Upper lobe of left lung (tissue), 6 donors: ENCODE results near the gene CBS. TPM values are rescaled to one million over a fixed set of nuclear protein-coding genes. Genes with fewer than 3 reads are reported as not detected.
A peak's percentile ranks its signal among the peaks of the same experiment; 100 is the strongest.

Source experiments
- ATAC-seq, 2 donors: fragments of 200-7000 bp; cut with Tn5 transposase; one replicate each; pipeline ENCODE4 v1.9.1; 2022; ENCODE audit warnings: mild to moderate bottlenecking in 2 of 2, moderate library complexity in 2 of 2; ENCODE audit not compliant: low FRiP score in 2 of 2
- DNase-seq, 2 donors: peaks; one replicate each; pipeline ENCODE4 v3.0.0-alpha.2; 2019 to 2020
- H3K27ac ChIP-seq, 4 donors: fragments of 200-600 bp; sonication (generic); one replicate each; pipeline ENCODE4 v1.5.1; 2016 to 2019
- H3K27me3 ChIP-seq, 4 donors: fragments of 200-600 bp; sonication (generic); one replicate each; pipeline ENCODE4 v1.5.1; 2017 to 2019
- H3K36me3 ChIP-seq, 4 donors: fragments of 200-600 bp; sonication (generic); one replicate each; pipeline ENCODE4 v1.5.1; 2016 to 2019
- H3K4me1 ChIP-seq, 4 donors: fragments of 200-600 bp; sonication (generic); one replicate each; pipeline ENCODE4 v1.5.1; 2018 to 2019
- H3K4me3 ChIP-seq, 4 donors: fragments of 200-600 bp; sonication (generic); one replicate each; pipeline ENCODE4 v1.5.1; 2017 to 2019; ENCODE audit warnings: mild to moderate bottlenecking in 2 of 4, moderate library complexity in 1 of 4
- H3K9me3 ChIP-seq, 4 donors: fragments of 200-600 bp; sonication (generic); one replicate each; pipeline ENCODE4 v1.5.1; 2018 to 2019
- CTCF ChIP-seq, 6 experiments: fragments of 450-650 bp in 4 of 6; fragments of 200-600 bp in 2 of 6; sonication (generic) in 2 of 6; IDR thresholded peaks; one replicate each; pipeline ENCODE4 v1.5.1; 2016 to 2019; ENCODE audit warnings: antibody characterized with exemption in 6 of 6
- EP300 ChIP-seq, 4 donors: sonication (generic); formaldehyde crosslinking; IDR thresholded peaks; one replicate each; pipeline ENCODE4 v1.5.1; 2017; ENCODE audit warnings: antibody characterized with exemption in 4 of 4, control low read depth in 2 of 4
- POLR2A ChIP-seq, 4 donors: fragments of 450-650 bp; IDR thresholded peaks; one replicate each; pipeline ENCODE4 v1.5.1; 2016 to 2017; ENCODE audit warnings: antibody characterized with exemption in 4 of 4, mild to moderate bottlenecking in 2 of 4
- POLR2AphosphoS5 ChIP-seq, 2 donors: sonication (generic); formaldehyde crosslinking; IDR thresholded peaks; one replicate each; pipeline ENCODE4 v1.5.1; 2017; ENCODE audit warnings: antibody characterized with exemption in 2 of 2
- WGBS, 2 donors: methylation state at CpG; one replicate each; pipeline ENCODE4 v1.1.5; 2017 to 2018; 5-methylcytosine and 5-hydroxymethylcytosine counted together
- total RNA-seq, 6 donors: library from RNA; depleted of rRNA in 4 of 6; stranded (reverse); fragments of >200 nt in 4 of 6; gene quantifications; one replicate each; pipeline versions ENCODE4 v1.1.0 to v1.2.1, GENCODE V29; 2016 to 2021
- donor health status: DM: no; HTN: no; CAD: no; lungs with moderate emphysema.
- donor health status: DM: no; HTN: yes; CAD: no; lungs with severe emphysema.

CBS gene
- total RNA-seq, 6 donors from 2014 or later = 29.7 to 80.8 (median 57.7) TPM

GRCh38 chr21:43025636-43026180 is 49.9 kb downstream of the CBS start:
- no peak overlapping the region for H3K4me3 ChIP-seq
- no peaks in the 10 kb centered on the region for H3K4me1 ChIP-seq
- no peaks in the 10 kb centered on the region for H3K27me3 ChIP-seq
- ATAC-seq (no peak), DNase-seq (no peak)
- WGBS, 2 donors = 81 to 82% methylated on average over 6 of the region's 6 CpGs
- no peaks in the 10 kb centered on the region for H3K9me3 ChIP-seq
- H3K36me3 ChIP-seq = peaks cover 15 to 88% (median 62%) of the 10 kb centered on the region in 4 donors
- no peak for TF ChIP-seq POLR2A (IDR thresholded peaks at IDR 0.05)
- no peak for TF ChIP-seq CTCF (IDR thresholded peaks at IDR 0.05)
- TF ChIP-seq EP300 (IDR thresholded peaks at IDR 0.05) = no peak
- no peak overlapping the region for H3K27ac ChIP-seq

DNA sequence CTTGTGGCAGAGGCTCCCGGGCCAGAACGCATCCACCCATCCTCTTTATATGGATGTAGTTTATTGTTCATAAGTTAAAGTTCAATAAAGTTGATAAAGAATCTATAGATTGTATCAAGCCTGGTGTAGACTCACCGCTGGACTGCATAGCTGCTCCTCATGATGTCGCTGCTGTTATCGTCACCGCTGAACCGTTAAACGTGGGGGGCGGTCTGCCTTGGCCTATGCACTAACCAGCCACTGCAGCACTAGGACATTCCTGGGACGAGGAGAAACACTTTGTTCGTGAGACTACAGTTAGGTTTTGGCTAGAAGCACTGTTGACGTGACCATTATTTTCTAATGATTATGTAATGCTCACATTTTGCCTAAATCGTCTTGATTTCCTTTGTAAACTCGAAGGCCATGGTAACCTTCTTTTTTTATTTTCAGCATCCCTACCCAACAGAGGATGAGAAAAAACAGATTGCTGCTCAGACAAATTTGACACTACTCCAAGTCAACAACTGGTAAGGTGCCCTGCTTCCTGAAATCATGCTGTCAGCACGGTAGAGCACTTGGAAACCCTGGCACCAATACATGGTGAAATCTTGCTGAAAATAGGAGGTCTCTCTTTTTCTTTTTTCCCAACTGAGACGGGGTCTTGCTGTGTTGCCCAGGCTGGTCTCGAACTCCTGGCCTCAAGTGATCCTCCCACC is 51.0 kb downstream of the CBS start:
- H3K4me3 ChIP-seq = no peak overlapping the region
- H3K27me3 ChIP-seq = no peaks in the 10 kb centered on the region
- TF ChIP-seq CTCF (IDR thresholded peaks at IDR 0.05) (no peak), EP300 (IDR thresholded peaks at IDR 0.05) (no peak), POLR2A (IDR thresholded peaks at IDR 0.05) (no peak), POLR2AphosphoS5 (IDR thresholded peaks at IDR 0.05) (no peak)
- H3K4me1 ChIP-seq = no peaks in the 10 kb centered on the region
- H3K36me3 ChIP-seq = peaks cover 9 to 88% (median 59%) of the 10 kb centered on the region in 4 donors
- no peaks in the 10 kb centered on the region for H3K9me3 ChIP-seq
- no peak overlapping the region for H3K27ac ChIP-seq
- no peak for ATAC-seq
- 89 to 90% methylated on average over 17 of the region's 17 CpGs for WGBS, 2 donors
- DNase-seq = no peak

DNA sequence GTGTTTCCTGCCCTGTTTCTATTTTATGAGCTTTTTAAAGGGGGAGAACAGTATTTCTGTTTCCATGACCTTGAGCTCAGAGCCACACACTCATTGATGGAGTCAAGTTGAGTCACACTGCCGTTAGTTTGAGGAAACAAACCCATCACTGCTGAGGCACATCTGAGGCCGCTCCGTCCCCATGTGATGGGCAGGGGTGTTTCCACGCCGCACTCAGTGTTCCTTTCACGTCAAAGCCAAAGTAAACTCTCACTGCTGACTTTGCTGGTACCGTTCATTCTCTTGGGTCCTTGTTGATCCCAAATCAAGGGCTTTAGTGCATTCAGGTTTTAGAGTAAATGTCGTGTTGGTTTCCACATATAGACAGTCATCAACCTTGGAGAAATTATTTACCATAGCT is 52.5 kb downstream of the CBS start:
- Histone ChIP-seq H3K27me3 (no peaks in the 10 kb centered on the region), H3K27ac (no peak overlapping the region), H3K4me1 (no peaks in the 10 kb centered on the region), H3K9me3 (no peaks in the 10 kb centered on the region), H3K36me3 (peaks cover 8 to 84% (median 51%) of the 10 kb centered on the region in 4 donors), H3K4me3 (no peak overlapping the region)
- 93 to 94% methylated on average over 8 of the region's 8 CpGs for WGBS, 2 donors
- DNase-seq (no peak), ATAC-seq (no peak)
- TF ChIP-seq CTCF (IDR thresholded peaks at IDR 0.05) (no peak), EP300 (IDR thresholded peaks at IDR 0.05) (no peak), POLR2AphosphoS5 (IDR thresholded peaks at IDR 0.05) (no peak), POLR2A (IDR thresholded peaks at IDR 0.05) (no peak)

- peaks cover 8 to 87% (median 49%) of the 10 kb centered on the region in 4 donors for H3K36me3 ChIP-seq
- no peaks in the 10 kb centered on the region for H3K4me1 ChIP-seq
- no peak for DNase-seq
- H3K9me3 ChIP-seq = no peaks in the 10 kb centered on the region
- TF ChIP-seq POLR2AphosphoS5 (IDR thresholded peaks at IDR 0.05) (no peak), CTCF (IDR thresholded peaks at IDR 0.05) (no peak), POLR2A (IDR thresholded peaks at IDR 0.05) (no peak), EP300 (IDR thresholded peaks at IDR 0.05) (no peak)
- peak in 1 of 2 donors; percentile 29 for ATAC-seq
- H3K27me3 ChIP-seq = no peaks in the 10 kb centered on the region
- no peak overlapping the region for H3K4me3 ChIP-seq
- WGBS, 2 donors = 95 to 97% methylated on average over 17 to 27 of the region's 28 CpGs
- H3K27ac ChIP-seq = no peak overlapping the region
Measured at GRCh38 chr21:43021756-43022600, 53.7 kb downstream of the CBS start.
